ENCODE results near the gene SQOR.

Gene SQOR

GRCh38 chr15:45714590-45715488, 80.0 kb downstream of the SQOR start:
- DNase-seq: no peak

GRCh38 chr15:45715528-45715927, 80.7 kb downstream of the SQOR start:
- no peak for DNase-seq

GRCh38 chr15:45719490-45719889, 84.7 kb downstream of the SQOR start:
- DNase-seq: no peak

- no peak for DNase-seq
Observed at GRCh38 chr15:45720183-45720582, 85.4 kb downstream of the SQOR start.

GRCh38 chr15:45728641-45729040, 93.8 kb downstream of the SQOR start:
- no peak for DNase-seq

GRCh38 chr15:45729141-45729540, 94.3 kb downstream of the SQOR start:
- no peak for DNase-seq

GRCh38 chr15:45731343-45731742, 96.5 kb downstream of the SQOR start:
- DNase-seq: no peak

- no peak for DNase-seq
Observed at GRCh38 chr15:45732662-45733061, 97.8 kb downstream of the SQOR start.

- no peak for DNase-seq
Observed at GRCh38 chr15:45734260-45734711, 99.5 kb downstream of the SQOR start.

All from NCI-H187 treated with DMSO at 0.1 percent for 48 hours (cell line).